ENCODE data around the gene TMEM208. TPM values are rescaled to one million over a fixed set of nuclear protein-coding genes. Genes with fewer than 3 reads are reported as not detected.

TMEM208 gene
- total RNA-seq, 1 experiment from 2014 or later = 48.4 TPM

- H3K9me3 Mint-ChIP-seq = no peaks in the 10 kb centered on the region
- POLR2A ChIA-PET = interaction anchor here (0.7 to 1.0 kb wide), 3 partner anchors 27 to 48 kb away, joined by 3 to 5 read pairs (median 4); partner anchors contain the start of genes FHOD1 and TMEM208
- peak overlapping the region; percentile 83 for H3K4me3 Mint-ChIP-seq
- CTCF ChIA-PET = interaction anchor here (0.6 to 3.9 kb wide), 22 partner anchors 10 to 290 kb away, joined by 3 to 65 read pairs (median 14); partner anchors contain the start of genes B3GNT9, CES3, EXOC3L1 and FHOD1
- TF ChIP-seq, protein P1, sequence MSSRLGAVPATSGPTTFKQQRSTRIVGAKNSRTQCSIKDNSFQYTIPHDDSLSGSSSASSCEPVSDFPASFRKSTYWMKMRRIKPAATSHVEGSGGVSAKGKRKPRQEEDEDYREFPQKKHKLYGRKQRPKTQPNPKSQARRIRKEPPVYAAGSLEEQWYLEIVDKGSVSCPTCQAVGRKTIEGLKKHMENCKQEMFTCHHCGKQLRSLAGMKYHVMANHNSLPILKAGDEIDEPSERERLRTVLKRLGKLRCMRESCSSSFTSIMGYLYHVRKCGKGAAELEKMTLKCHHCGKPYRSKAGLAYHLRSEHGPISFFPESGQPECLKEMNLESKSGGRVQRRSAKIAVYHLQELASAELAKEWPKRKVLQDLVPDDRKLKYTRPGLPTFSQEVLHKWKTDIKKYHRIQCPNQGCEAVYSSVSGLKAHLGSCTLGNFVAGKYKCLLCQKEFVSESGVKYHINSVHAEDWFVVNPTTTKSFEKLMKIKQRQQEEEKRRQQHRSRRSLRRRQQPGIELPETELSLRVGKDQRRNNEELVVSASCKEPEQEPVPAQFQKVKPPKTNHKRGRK (CRISPR knock-in tag; IDR thresholded peaks at IDR 0.05; ENCODE audit: borderline replicate concordance) = no peak
- no peak for TF ChIP-seq KAT7 (CRISPR knock-in tag; IDR thresholded peaks at IDR 0.05; ENCODE audit: borderline replicate concordance)
- TF ChIP-seq, protein P2, sequence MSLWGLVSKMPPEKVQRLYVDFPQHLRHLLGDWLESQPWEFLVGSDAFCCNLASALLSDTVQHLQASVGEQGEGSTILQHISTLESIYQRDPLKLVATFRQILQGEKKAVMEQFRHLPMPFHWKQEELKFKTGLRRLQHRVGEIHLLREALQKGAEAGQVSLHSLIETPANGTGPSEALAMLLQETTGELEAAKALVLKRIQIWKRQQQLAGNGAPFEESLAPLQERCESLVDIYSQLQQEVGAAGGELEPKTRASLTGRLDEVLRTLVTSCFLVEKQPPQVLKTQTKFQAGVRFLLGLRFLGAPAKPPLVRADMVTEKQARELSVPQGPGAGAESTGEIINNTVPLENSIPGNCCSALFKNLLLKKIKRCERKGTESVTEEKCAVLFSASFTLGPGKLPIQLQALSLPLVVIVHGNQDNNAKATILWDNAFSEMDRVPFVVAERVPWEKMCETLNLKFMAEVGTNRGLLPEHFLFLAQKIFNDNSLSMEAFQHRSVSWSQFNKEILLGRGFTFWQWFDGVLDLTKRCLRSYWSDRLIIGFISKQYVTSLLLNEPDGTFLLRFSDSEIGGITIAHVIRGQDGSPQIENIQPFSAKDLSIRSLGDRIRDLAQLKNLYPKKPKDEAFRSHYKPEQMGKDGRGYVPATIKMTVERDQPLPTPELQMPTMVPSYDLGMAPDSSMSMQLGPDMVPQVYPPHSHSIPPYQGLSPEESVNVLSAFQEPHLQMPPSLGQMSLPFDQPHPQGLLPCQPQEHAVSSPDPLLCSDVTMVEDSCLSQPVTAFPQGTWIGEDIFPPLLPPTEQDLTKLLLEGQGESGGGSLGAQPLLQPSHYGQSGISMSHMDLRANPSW (CRISPR knock-in tag; conservative IDR thresholded peaks at IDR 0.05; ENCODE audit: low read depth) = no peak
- TF ChIP-seq CBFB (CRISPR knock-in tag; IDR thresholded peaks at IDR 0.05; ENCODE audit: low read depth) = no peak
- no peak for TF ChIP-seq OVOL2 (CRISPR knock-in tag; IDR thresholded peaks at IDR 0.05; ENCODE audit: borderline replicate concordance)
- TF ChIP-seq GRHL2 (CRISPR knock-in tag; IDR thresholded peaks at IDR 0.05; ENCODE audit: insufficient replicate concordance, severe bottlenecking) = no peak
- TF ChIP-seq E2F4 (CRISPR knock-in tag; IDR thresholded peaks at IDR 0.05; ENCODE audit: borderline replicate concordance, low read depth) = no peak
- TF ChIP-seq FOXJ3 (CRISPR knock-in tag; IDR thresholded peaks at IDR 0.05; ENCODE audit: borderline replicate concordance) = no peak
- TF ChIP-seq SMAD4 (CRISPR knock-in tag; IDR thresholded peaks at IDR 0.05) = no peak
- no peak for TF ChIP-seq RORB (CRISPR knock-in tag; IDR thresholded peaks at IDR 0.05)
- TF ChIP-seq GABPB1 (CRISPR knock-in tag; IDR thresholded peaks at IDR 0.05) = no peak
- no peak for TF ChIP-seq ZNF416 (CRISPR knock-in tag; IDR thresholded peaks at IDR 0.05)
- no peak for TF ChIP-seq TEAD4 (CRISPR knock-in tag; IDR thresholded peaks at IDR 0.05)
- DNase-seq (ENCODE audit: low spot score) (peak; percentile 81), ATAC-seq (peak; percentile 63)
- peaks cover 9% of the 10 kb centered on the region for H3K4me1 Mint-ChIP-seq
- no peaks in the 10 kb centered on the region for H3K27me3 Mint-ChIP-seq (ENCODE audit: low read depth)
- H3K27ac Mint-ChIP-seq = peak overlapping the region; percentile 84
- peaks cover 26% of the 10 kb centered on the region for H3K36me3 Mint-ChIP-seq
Measured at GRCh38 chr16:67199808-67200198, 27.1 kb upstream of the TMEM208 start.

- Mint-ChIP-seq H3K9me3 (no peaks in the 10 kb centered on the region), H3K27me3 (ENCODE audit: low read depth) (no peaks in the 10 kb centered on the region), H3K27ac (no peak overlapping the region), H3K4me1 (peaks cover 9% of the 10 kb centered on the region), H3K36me3 (peaks cover 19% of the 10 kb centered on the region), H3K4me3 (peak overlapping the region; percentile 83)
- ChIA-PET POLR2A (interaction anchor here (0.7 kb wide), 2 partner anchors 26 to 47 kb away, joined by 3 to 4 read pairs; partner anchors contain the start of genes FHOD1 and TMEM208), CTCF (interaction anchor here (0.6 to 3.9 kb wide), 16 partner anchors 10 to 291 kb away, joined by 3 to 65 read pairs (median 9); partner anchors contain the start of genes B3GNT9, CES3, EXOC3L1 and FHOD1)
- no peak for ATAC-seq
- DNase-seq (ENCODE audit: low spot score) = no peak
- no peak for TF ChIP-seq JUN (CRISPR knock-in tag; IDR thresholded peaks at IDR 0.05)
Measured at GRCh38 chr16:67200491-67200890, 26.4 kb upstream of the TMEM208 start.

DNA sequence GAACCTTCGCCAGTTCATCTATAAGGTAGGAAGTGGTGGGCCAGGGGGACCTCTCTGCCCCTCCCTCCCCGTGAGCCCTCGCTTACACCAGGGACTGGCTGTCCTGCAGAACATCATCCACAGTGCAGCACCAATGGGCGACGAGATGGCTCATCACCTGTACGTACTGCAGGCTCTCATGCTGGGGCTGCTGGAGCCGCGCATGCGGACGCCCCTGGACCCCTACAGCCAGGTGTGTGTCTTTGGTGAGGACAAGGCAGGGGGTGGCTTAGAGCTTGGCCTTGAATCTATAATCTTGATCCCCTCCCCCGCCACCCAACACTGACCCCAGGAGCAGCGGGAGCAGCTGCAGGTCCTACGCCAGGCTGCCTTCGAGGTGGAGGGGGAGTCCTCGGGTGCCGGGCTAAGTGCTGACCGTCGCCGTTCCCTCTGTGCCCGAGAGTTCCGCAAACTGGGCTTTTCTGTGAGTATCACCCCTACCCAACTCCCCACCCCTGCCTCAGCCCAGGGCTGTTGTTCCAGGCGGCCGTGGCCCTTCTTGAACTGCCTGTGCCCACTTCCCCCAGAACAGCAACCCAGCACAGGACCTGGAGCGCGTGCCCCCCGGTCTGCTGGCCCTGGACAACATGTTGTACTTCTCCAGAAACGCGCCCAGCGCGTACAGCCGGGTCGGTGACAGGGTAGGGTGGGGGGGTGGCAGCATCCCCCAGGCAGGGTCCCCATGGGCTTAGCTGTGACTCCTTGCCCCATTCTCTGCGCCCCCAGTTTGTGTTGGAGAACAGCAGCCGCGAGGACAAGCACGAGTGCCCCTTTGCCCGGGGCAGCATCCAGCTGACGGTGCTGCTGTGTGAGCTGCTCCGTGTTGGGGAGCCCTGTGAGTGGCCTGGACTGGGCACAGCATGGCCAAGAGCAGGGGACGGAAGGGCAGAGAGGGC, 25.3 kb upstream of the TMEM208 start:
- ChIA-PET POLR2A (no interaction called here), CTCF (interaction anchor here (0.6 to 1.8 kb wide), 6 partner anchors 17 to 184 kb away, joined by 3 to 7 read pairs (median 4); no protein-coding TSS in a partner anchor)
- DNase-seq (ENCODE audit: low spot score) (no peak), ATAC-seq (no peak)
- Mint-ChIP-seq H3K27ac (no peak overlapping the region), H3K4me3 (no peak overlapping the region), H3K9me3 (no peaks in the 10 kb centered on the region), H3K4me1 (peaks cover 9% of the 10 kb centered on the region), H3K27me3 (ENCODE audit: low read depth) (no peaks in the 10 kb centered on the region), H3K36me3 (peaks cover 8% of the 10 kb centered on the region)
- TF ChIP-seq PRRX2 (CRISPR knock-in tag; IDR thresholded peaks at IDR 0.05) = no peak
- TF ChIP-seq NR2C2 (CRISPR knock-in tag; IDR thresholded peaks at IDR 0.05) = no peak
- no peak for TF ChIP-seq RORB (CRISPR knock-in tag; IDR thresholded peaks at IDR 0.05)
- TF ChIP-seq NFATC4 (CRISPR knock-in tag; IDR thresholded peaks at IDR 0.05) = no peak
- TF ChIP-seq, protein P3, sequence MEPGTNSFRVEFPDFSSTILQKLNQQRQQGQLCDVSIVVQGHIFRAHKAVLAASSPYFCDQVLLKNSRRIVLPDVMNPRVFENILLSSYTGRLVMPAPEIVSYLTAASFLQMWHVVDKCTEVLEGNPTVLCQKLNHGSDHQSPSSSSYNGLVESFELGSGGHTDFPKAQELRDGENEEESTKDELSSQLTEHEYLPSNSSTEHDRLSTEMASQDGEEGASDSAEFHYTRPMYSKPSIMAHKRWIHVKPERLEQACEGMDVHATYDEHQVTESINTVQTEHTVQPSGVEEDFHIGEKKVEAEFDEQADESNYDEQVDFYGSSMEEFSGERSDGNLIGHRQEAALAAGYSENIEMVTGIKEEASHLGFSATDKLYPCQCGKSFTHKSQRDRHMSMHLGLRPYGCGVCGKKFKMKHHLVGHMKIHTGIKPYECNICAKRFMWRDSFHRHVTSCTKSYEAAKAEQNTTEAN (CRISPR knock-in tag; IDR thresholded peaks at IDR 0.05) = no peak
- no peak for TF ChIP-seq GRHL2 (CRISPR knock-in tag; IDR thresholded peaks at IDR 0.05; ENCODE audit: insufficient replicate concordance, severe bottlenecking)
- TF ChIP-seq ZNF416 (CRISPR knock-in tag; IDR thresholded peaks at IDR 0.05) = no peak
- TF ChIP-seq SMAD3 (CRISPR knock-in tag; IDR thresholded peaks at IDR 0.05; ENCODE audit: borderline replicate concordance) = no peak
- no peak for TF ChIP-seq NFE2L1 (CRISPR knock-in tag; IDR thresholded peaks at IDR 0.05)
- TF ChIP-seq CREM (CRISPR knock-in tag; IDR thresholded peaks at IDR 0.05) = no peak
- TF ChIP-seq ZNF396 (CRISPR knock-in tag; IDR thresholded peaks at IDR 0.05; ENCODE audit: borderline replicate concordance) = no peak
- no peak for TF ChIP-seq TEAD4 (CRISPR knock-in tag; IDR thresholded peaks at IDR 0.05)
- no peak for TF ChIP-seq GTF2I (CRISPR knock-in tag; conservative IDR thresholded peaks at IDR 0.05)
- TF ChIP-seq JAZF1 (CRISPR knock-in tag; IDR thresholded peaks at IDR 0.05) = no peak
- no peak for TF ChIP-seq ZBTB21 (CRISPR knock-in tag; IDR thresholded peaks at IDR 0.05; ENCODE audit: borderline replicate concordance)

Data from WTC11 (cell line).